Caco-2 (cell line): ENCODE results near the gene SSTR3. TPM values are rescaled to one million over a fixed set of nuclear protein-coding genes. Genes with fewer than 3 reads are reported as not detected.
A peak's percentile ranks its signal among the peaks of the same experiment; 100 is the strongest.

Source experiments
- BruUV-seq: library from RNA; stranded (reverse); fragments of 400-500 nt; replicated peaks from 2 replicates; lab custom pipeline; 2021; lab: Mats Ljungman, UMichigan
- CTCF ChIA-PET: fragments of 300-600 bp; sonication (Branson Sonifier 250); formaldehyde crosslinking; loops from one replicate; lab custom pipeline; 2022; ENCODE audit warnings: antibody characterized with exemption; lab: Charles Lee
- POLR2A ChIA-PET: fragments of 300-600 bp; sonication (Branson Sonifier 250); formaldehyde crosslinking; loops from one replicate; lab custom pipeline; 2022; ENCODE audit warnings: antibody characterized with exemption; lab: Charles Lee
- DNase-seq, 2 experiments: peaks; one replicate each; pipeline versions ENCODE4 v3.0.0 to v3.0.0-alpha.2; 2020 to 2022
- H3K27me3 ChIP-seq: replicated peaks from 2 replicates; pipeline ENCODE4 v1.6.0; 2011; ENCODE audit warnings: low read length; ENCODE audit not compliant: control insufficient read depth, insufficient read depth
- H3K36me3 ChIP-seq: 2 replicates; pipeline ENCODE4 v1.5.1; 2011; ENCODE audit warnings: low read length; ENCODE audit not compliant: control insufficient read depth, insufficient read depth
- H3K4me1 ChIP-seq: fragments of 250-450 bp; sonication (Bioruptor Pico); 2 replicates; pipeline ENCODE4 v1.5.1; 2020; ENCODE audit warnings: mild to moderate bottlenecking
- H3K4me3 ChIP-seq: 2 replicates; pipeline ENCODE4 v1.5.1; 2011; ENCODE audit warnings: low read depth, mild to moderate bottlenecking, control low read depth, low read length
- H3K9me3 ChIP-seq: fragments of 250-450 bp; sonication (Bioruptor Pico); 2 replicates; pipeline ENCODE4 v1.5.1; 2020; ENCODE audit warnings: mild to moderate bottlenecking, moderate library complexity
- H3K27ac Mint-ChIP-seq: one replicate; pipeline ENCODE4 v1.8.0; 2022; ENCODE audit warnings: mixed read lengths; ENCODE audit not compliant: unreplicated experiment
- H3K27me3 Mint-ChIP-seq: one replicate; pipeline ENCODE4 v1.8.0; 2022; ENCODE audit warnings: mixed read lengths; ENCODE audit not compliant: insufficient read depth, unreplicated experiment
- H3K36me3 Mint-ChIP-seq: one replicate; pipeline ENCODE4 v1.8.0; 2022; ENCODE audit warnings: mild to moderate bottlenecking, mixed read lengths; ENCODE audit not compliant: insufficient read depth, unreplicated experiment
- H3K4me1 Mint-ChIP-seq: one replicate; pipeline ENCODE4 v1.8.0; 2022; ENCODE audit warnings: low read depth, mixed read lengths; ENCODE audit not compliant: unreplicated experiment
- H3K4me3 Mint-ChIP-seq: one replicate; pipeline ENCODE4 v1.8.0; 2022; ENCODE audit warnings: mild to moderate bottlenecking, moderate library complexity, mixed read lengths; ENCODE audit not compliant: unreplicated experiment
- H3K9me3 Mint-ChIP-seq: one replicate; pipeline ENCODE4 v1.8.0; 2022; ENCODE audit warnings: mixed read lengths; ENCODE audit not compliant: unreplicated experiment
- intact Hi-C: fragments of 100-400 bp; cut with micrococcal nuclease; formaldehyde crosslinking; loops from one replicate; pipeline ENCODE4 v1.10.0; 2022; ENCODE audit not compliant: unreplicated experiment
- total RNA-seq: library from RNA; stranded (reverse); gene quantifications from 2 replicates; pipeline ENCODE4 v1.2.3, GENCODE V29; 2022
- TF ChIP-seq, protein P1 (sequence below), 2 experiments: fragments of 200-600 bp in 1 of 2; IDR thresholded peaks; 1 replicate in 1 of 2; 2 replicates in 1 of 2; pipeline versions ENCODE4 v1.5.1 to v1.8.0; 2011 to 2022; ENCODE audit warnings: antibody characterized with exemption in 1 of 2, control low read depth in 1 of 2, inconsistent platforms in 1 of 2, low read depth in 1 of 2, low read length in 1 of 2, mild to moderate bottlenecking in 1 of 2, moderate library complexity in 1 of 2; ENCODE audit not compliant: insufficient read depth in 1 of 2, severe bottlenecking in 1 of 2, unreplicated experiment in 1 of 2

Gene SSTR3
- total RNA-seq, 1 experiment from 2014 or later: not detected

DNA sequence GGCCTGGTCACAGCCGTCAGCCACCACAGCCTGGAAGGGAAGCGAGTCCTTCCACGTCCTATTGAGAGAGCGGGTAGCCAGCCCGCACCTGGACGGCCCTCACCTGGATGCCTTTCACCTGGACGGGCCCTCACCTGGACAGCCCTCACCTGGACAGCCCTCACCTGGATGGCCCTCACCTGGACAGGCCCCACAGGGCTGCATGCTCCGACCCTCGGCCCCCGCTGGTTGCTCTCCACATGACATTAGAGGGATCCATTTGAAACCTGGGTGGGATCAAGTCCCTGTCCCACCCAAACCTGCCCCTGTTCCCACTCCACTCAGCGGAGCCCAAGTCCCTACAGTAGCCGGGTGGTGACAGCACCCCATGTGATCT lies 27.9 kb downstream of the SSTR3 start:
- no peaks in the 10 kb centered on the region for H3K36me3 ChIP-seq
- POLR2A ChIA-PET: interaction anchor here (0.5 kb wide), 1 partner anchor 69 kb away, joined by 3 read pairs; no protein-coding TSS in a partner anchor
- H3K4me3 ChIP-seq: no peak overlapping the region
- no peaks in the 10 kb centered on the region for H3K27me3 Mint-ChIP-seq
- no TSS peak for BruUV-seq
- TF ChIP-seq, protein P1, sequence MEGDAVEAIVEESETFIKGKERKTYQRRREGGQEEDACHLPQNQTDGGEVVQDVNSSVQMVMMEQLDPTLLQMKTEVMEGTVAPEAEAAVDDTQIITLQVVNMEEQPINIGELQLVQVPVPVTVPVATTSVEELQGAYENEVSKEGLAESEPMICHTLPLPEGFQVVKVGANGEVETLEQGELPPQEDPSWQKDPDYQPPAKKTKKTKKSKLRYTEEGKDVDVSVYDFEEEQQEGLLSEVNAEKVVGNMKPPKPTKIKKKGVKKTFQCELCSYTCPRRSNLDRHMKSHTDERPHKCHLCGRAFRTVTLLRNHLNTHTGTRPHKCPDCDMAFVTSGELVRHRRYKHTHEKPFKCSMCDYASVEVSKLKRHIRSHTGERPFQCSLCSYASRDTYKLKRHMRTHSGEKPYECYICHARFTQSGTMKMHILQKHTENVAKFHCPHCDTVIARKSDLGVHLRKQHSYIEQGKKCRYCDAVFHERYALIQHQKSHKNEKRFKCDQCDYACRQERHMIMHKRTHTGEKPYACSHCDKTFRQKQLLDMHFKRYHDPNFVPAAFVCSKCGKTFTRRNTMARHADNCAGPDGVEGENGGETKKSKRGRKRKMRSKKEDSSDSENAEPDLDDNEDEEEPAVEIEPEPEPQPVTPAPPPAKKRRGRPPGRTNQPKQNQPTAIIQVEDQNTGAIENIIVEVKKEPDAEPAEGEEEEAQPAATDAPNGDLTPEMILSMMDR (IDR thresholded peaks at IDR 0.05; ENCODE audit: insufficient read depth in 1 of 2, low read depth in 1 of 2, low read length in 1 of 2, severe bottlenecking in 1 of 2, unreplicated experiment in 1 of 2): no peak
- H3K27me3 ChIP-seq: no peaks in the 10 kb centered on the region
- CTCF ChIA-PET: no interaction called here
- H3K4me1 ChIP-seq: peaks cover 25% of the 10 kb centered on the region
- H3K36me3 Mint-ChIP-seq: peaks cover 24% of the 10 kb centered on the region
- no peak for DNase-seq
- no peaks in the 10 kb centered on the region for H3K9me3 Mint-ChIP-seq
- H3K9me3 ChIP-seq: no peaks in the 10 kb centered on the region
- H3K4me3 Mint-ChIP-seq: no peak overlapping the region
- intact Hi-C loops: no loop called here
- no peak overlapping the region for H3K27ac Mint-ChIP-seq
- peaks cover 29% of the 10 kb centered on the region for H3K4me1 Mint-ChIP-seq

DNA sequence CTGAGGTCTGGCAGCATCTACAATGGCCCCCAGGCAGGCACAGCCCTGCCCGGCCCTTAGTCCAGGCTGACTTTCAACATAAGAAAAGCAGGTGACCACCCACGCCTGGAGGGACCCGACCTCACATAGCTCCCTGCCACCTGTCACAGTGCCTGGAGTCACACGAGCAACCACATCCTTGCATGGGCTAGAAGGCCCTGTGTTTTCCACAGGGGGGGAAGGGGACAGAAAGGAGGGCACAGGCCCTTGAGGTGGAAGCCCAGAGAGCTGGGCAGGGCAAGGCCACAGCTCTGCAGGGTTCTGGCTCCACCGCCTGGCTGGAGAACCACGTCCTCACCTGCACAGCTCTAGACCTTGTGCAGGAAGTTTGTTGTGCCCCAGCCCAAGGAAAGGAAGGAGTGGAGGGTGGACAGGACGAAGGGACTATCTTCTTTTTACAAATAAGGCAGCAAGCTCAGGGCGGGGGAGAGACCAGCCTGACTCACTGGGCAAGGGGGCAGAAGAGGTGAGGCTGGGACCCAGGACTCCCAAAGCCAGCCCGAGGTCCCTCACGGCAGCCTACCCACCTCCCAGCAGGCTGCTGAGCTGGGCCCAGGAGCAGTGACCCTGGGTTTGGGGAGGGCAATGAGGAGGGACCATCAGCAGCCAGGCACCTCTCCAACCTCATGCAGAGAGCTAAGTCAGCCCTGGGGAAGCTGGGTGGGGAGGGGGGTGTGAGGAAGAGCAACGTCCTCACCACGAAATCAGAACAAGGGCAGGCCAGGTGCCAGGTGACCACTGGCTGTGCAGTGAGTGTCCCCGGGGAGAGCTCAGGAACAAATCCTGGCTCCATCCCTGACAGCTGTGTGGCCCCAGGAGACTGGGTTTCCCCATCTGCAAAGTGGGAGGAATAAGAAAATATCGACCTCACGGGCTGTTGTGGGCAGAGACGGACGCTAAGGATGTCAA lies 28.6 kb downstream of the SSTR3 start:
- H3K9me3 Mint-ChIP-seq: no peaks in the 10 kb centered on the region
- H3K27me3 Mint-ChIP-seq: no peaks in the 10 kb centered on the region
- Histone ChIP-seq H3K4me1 (peaks cover 21% of the 10 kb centered on the region), H3K4me3 (no peak overlapping the region), H3K36me3 (no peaks in the 10 kb centered on the region), H3K27me3 (no peaks in the 10 kb centered on the region), H3K9me3 (no peaks in the 10 kb centered on the region)
- H3K4me1 Mint-ChIP-seq: peaks cover 22% of the 10 kb centered on the region
- BruUV-seq: no TSS peak
- intact Hi-C loops: no loop called here
- H3K4me3 Mint-ChIP-seq: no peak overlapping the region
- DNase-seq: no peak
- H3K36me3 Mint-ChIP-seq: peaks cover 24% of the 10 kb centered on the region
- TF ChIP-seq, protein P1 (IDR thresholded peaks at IDR 0.05; ENCODE audit: insufficient read depth in 1 of 2, low read depth in 1 of 2, low read length in 1 of 2, severe bottlenecking in 1 of 2, unreplicated experiment in 1 of 2): peak in 1 of 2 experiments; percentile 0
- ChIA-PET POLR2A (no interaction called here), CTCF (interaction anchor here (0.6 kb wide), 1 partner anchor 16 kb away, joined by 4 read pairs; no protein-coding TSS in a partner anchor)
- H3K27ac Mint-ChIP-seq: no peak overlapping the region

DNA sequence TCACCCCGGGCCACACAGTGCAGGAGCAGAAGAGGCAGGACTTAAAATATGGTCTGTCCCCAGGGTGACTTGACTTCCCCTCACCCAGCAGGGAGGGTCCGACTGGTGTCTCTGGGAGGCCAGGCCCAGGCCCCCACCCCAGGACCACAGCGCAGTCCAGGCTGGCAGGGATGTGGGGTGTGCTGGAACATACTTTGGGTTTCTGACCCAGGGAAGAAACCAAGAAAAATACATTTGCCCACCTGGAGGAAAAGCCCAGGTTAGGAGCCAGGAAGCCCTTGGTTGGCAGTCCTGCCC lies 29.4 kb downstream of the SSTR3 start:
- no peak overlapping the region for H3K27ac Mint-ChIP-seq
- Histone ChIP-seq H3K4me1 (peaks cover 21% of the 10 kb centered on the region), H3K36me3 (no peaks in the 10 kb centered on the region), H3K27me3 (no peaks in the 10 kb centered on the region), H3K9me3 (no peaks in the 10 kb centered on the region), H3K4me3 (no peak overlapping the region)
- peaks cover 16% of the 10 kb centered on the region for H3K36me3 Mint-ChIP-seq
- no peak for DNase-seq
- TF ChIP-seq, protein P1 (IDR thresholded peaks at IDR 0.05; ENCODE audit: insufficient read depth in 1 of 2, low read depth in 1 of 2, low read length in 1 of 2, severe bottlenecking in 1 of 2, unreplicated experiment in 1 of 2): no peak
- H3K4me1 Mint-ChIP-seq: peaks cover 14% of the 10 kb centered on the region
- ChIA-PET POLR2A (no interaction called here), CTCF (no interaction called here)
- H3K9me3 Mint-ChIP-seq: no peaks in the 10 kb centered on the region
- H3K27me3 Mint-ChIP-seq: no peaks in the 10 kb centered on the region
- no TSS peak for BruUV-seq
- H3K4me3 Mint-ChIP-seq: no peak overlapping the region
- intact Hi-C loops: no loop called here
